Pancreas (tissue), 10 donors: ENCODE measurements around the gene DDHD1. TPM values are rescaled to one million over a fixed set of nuclear protein-coding genes. Genes with fewer than 3 reads are reported as not detected.
A peak's percentile ranks its signal among the peaks of the same experiment; 100 is the strongest.

Source experiments
- ATAC-seq, 4 donors: fragments of 200-7000 bp; cut with Tn5 transposase; one replicate each; pipeline versions ENCODE4 v1.8.0 to v1.9.1; 2020; ENCODE audit warnings: mild to moderate bottlenecking in 4 of 4, moderate library complexity in 4 of 4
- DNase-seq, 6 donors: peaks; one replicate each; pipeline ENCODE4 v3.0.0-alpha.2; 2020
- FAIRE-seq: peaks from 2 replicates; lab custom pipeline; 2012; peaks lifted over from hg19 to GRCh38; lab: Jason Lieb, UNC
- H3K27ac ChIP-seq, 4 donors: fragments of 200-600 bp; sonication (generic); 1 replicate in 3 of 4; 2 replicates in 1 of 4; pipeline versions ENCODE4 v1.5.0 to v1.8.0; 2020
- H3K27me3 ChIP-seq, 4 donors: fragments of 200-600 bp; one replicate each; pipeline ENCODE4 v1.8.0; 2021
- H3K36me3 ChIP-seq, 3 donors: fragments of 200-600 bp; sonication (generic) in 1 of 3; one replicate each; pipeline versions ENCODE4 v1.5.0 to v1.8.0; 2020 to 2021
- H3K4me1 ChIP-seq, 3 donors: fragments of 200-600 bp; one replicate each; pipeline ENCODE4 v1.8.0; 2021
- H3K4me3 ChIP-seq, 4 donors: fragments of 200-600 bp; sonication (generic) in 2 of 4; one replicate each; pipeline versions ENCODE4 v1.5.0 to v1.8.0; 2020 to 2021
- H3K9me3 ChIP-seq, 4 donors: fragments of 200-600 bp; one replicate each; pipeline ENCODE4 v1.8.0; 2021
- CTCF ChIP-seq, 4 donors: fragments of 200-600 bp; sonication (generic) in 3 of 4; IDR thresholded peaks; one replicate each; pipeline versions ENCODE4 v1.5.0 to v1.8.0; 2021; ENCODE audit warnings: antibody characterized with exemption in 4 of 4
- WGBS, 2 donors: extraction: QIAGEN DNeasy Blood & Tissue Kit; methylation state at CpG; one replicate each; pipeline ENCODE4 v1.1.7; 2013; 5-methylcytosine and 5-hydroxymethylcytosine counted together
- intact Hi-C, 3 donors: fragments of 100-400 bp; cut with DNase I; formaldehyde crosslinking; loops; one replicate each; pipeline versions ENCODE4 v1.11.1 to v1.14.2; 2022
- polyA plus RNA-seq, 2 donors: library from polyadenylated mRNA; stranded (reverse); fragments of 200-250 nt; gene quantifications; one replicate each; pipeline ENCODE4 v1.2.3, GENCODE V29; 2013
- total RNA-seq, 6 donors: library from RNA; stranded (reverse); fragmentation: NEBNext Ultra II Directional in 4 of 6; extraction: Animal tissue kit (Norgen Biotek cat#: 25700) in 4 of 6; gene quantifications; one replicate each; pipeline versions ENCODE4 v1.2.1 to v1.2.4, GENCODE V29; 2021 to 2023
- donor health status: healthy with polysubstance abuse.
- donor health status: DM: no; HTN: no; CAD: no; lungs with moderate emphysema.
- donor health status: DM: no; HTN: no; CAD: no.
- donor health status: control.
- donor health status: control.
- donor health status: Bipolar disorder and iron deficiency.
- donor health status: DM: yes; HTN: yes; CAD: no.
- donor health status: DM: no; HTN: no; CAD: no.
- donor health status: DM: no; HTN: no; CAD: no.
- donor health status: DM: yes; HTN: yes; CAD: no.

Gene DDHD1
- total and polyA plus RNA-seq, 8 donors, result 3.5 to 6.9 (median 4.7) TPM

DNA sequence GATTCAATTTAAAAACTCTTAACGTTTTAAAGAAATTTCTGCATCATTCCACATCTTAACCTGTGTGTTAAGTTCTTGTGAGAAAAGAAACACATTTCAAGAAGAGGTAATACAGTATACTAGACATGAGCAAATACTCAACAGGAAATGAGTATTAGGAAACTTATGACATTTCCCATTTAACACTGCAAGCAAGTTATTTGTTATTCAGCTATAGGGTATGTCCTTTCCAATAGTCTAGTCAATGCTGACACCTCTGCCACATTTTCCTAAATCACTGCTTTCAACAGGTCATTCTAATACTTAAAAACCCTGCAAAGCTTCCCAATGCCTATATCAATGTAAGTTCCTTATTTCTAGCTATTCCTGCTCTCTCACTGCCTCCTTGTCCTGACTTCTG lies 93.1 kb downstream of the DDHD1 start:
- H3K9me3 ChIP-seq, result no peaks in the 10 kb centered on the region

GRCh38 chr14:53055003-53055402 lies 98.1 kb downstream of the DDHD1 start:
- intact Hi-C loops, result no loop called here

More for the DNA sequence above, 93.1 kb downstream of the DDHD1 start:
- WGBS, 2 donors, result 58 to 71% methylated on average over 1 of the region's 1 CpG
- no peak for TF ChIP-seq CTCF (IDR thresholded peaks at IDR 0.05)
- Histone ChIP-seq H3K27me3 (no peaks in the 10 kb centered on the region), H3K27ac (no peak overlapping the region), H3K4me3 (no peak overlapping the region), H3K4me1 (no peaks in the 10 kb centered on the region), H3K36me3 (peaks cover 0 to 6% (median 0%) of the 10 kb centered on the region in 3 donors)
- FAIRE-seq (no peak), ATAC-seq (no peak), DNase-seq (no peak)
- intact Hi-C loops, result loop anchor here in 1 of 3 donors (10.0 kb wide), 1 partner anchor 235 kb away; no protein-coding TSS in a partner anchor

GRCh38 chr14:53054457-53054856 lies 98.7 kb downstream of the DDHD1 start:
- peak in 1 of 4 donors; percentile 43 for ATAC-seq
- H3K9me3 ChIP-seq, result no peaks in the 10 kb centered on the region
- H3K27ac ChIP-seq, result no peak overlapping the region
- TF ChIP-seq CTCF (IDR thresholded peaks at IDR 0.05), result no peak
- intact Hi-C loops, result no loop called here
- H3K4me3 ChIP-seq, result no peak overlapping the region
- FAIRE-seq, result no peak
- DNase-seq, result no peak
- no peaks in the 10 kb centered on the region for H3K27me3 ChIP-seq
- no peaks in the 10 kb centered on the region for H3K4me1 ChIP-seq
- no peaks in the 10 kb centered on the region for H3K36me3 ChIP-seq
- WGBS, 2 donors, result 68 to 78% methylated on average over 2 of the region's 2 CpGs

More at GRCh38 chr14:53055003-53055402, 98.1 kb downstream of the DDHD1 start:
- TF ChIP-seq CTCF (IDR thresholded peaks at IDR 0.05), result peak; percentile 49 to 67 (median 55)
- Histone ChIP-seq H3K27me3 (no peaks in the 10 kb centered on the region), H3K4me3 (no peak overlapping the region), H3K36me3 (no peaks in the 10 kb centered on the region), H3K4me1 (no peaks in the 10 kb centered on the region), H3K27ac (no peak overlapping the region), H3K9me3 (no peaks in the 10 kb centered on the region)
- 0% methylated on average over 1 of the region's 1 CpG for WGBS, 2 donors
- DNase-seq, result no peak
- FAIRE-seq, result peak; percentile 96
- peak; percentile 64 to 88 (median 86) for ATAC-seq

GRCh38 chr14:53048631-53049030 lies 104.5 kb downstream of the DDHD1 start:
- no peak overlapping the region for H3K27ac ChIP-seq
- H3K27me3 ChIP-seq, result no peaks in the 10 kb centered on the region
- no peaks in the 10 kb centered on the region for H3K4me1 ChIP-seq
- H3K9me3 ChIP-seq, result no peaks in the 10 kb centered on the region
- WGBS, 2 donors, result 95 to 97% methylated on average over 2 of the region's 2 CpGs
- ATAC-seq (no peak), DNase-seq (no peak), FAIRE-seq (no peak)
- no peak for TF ChIP-seq CTCF (IDR thresholded peaks at IDR 0.05)
- H3K4me3 ChIP-seq, result no peak overlapping the region
- no peaks in the 10 kb centered on the region for H3K36me3 ChIP-seq
- intact Hi-C loops, result no loop called here

GRCh38 chr14:53047307-53048069 lies 105.6 kb downstream of the DDHD1 start:
- intact Hi-C loops, result no loop called here
- no peak for FAIRE-seq
- Histone ChIP-seq H3K9me3 (no peaks in the 10 kb centered on the region), H3K4me1 (no peaks in the 10 kb centered on the region), H3K27ac (no peak overlapping the region), H3K27me3 (no peaks in the 10 kb centered on the region), H3K36me3 (no peaks in the 10 kb centered on the region), H3K4me3 (no peak overlapping the region)
- no peak for DNase-seq
- no peak for TF ChIP-seq CTCF (IDR thresholded peaks at IDR 0.05)
- no peak for ATAC-seq
- WGBS, 2 donors, result 91 to 94% methylated on average over 5 of the region's 5 CpGs
